T47D (cell line): ENCODE results near the gene ZNF816.
"Not testable (repeated sequence)": the region's sequence is repeated elsewhere in the genome, so short reads cannot be mapped to it uniquely, and the experiment has no call there.

Source experiments
- DNase-seq, 2 experiments: peaks; one replicate each; pipeline versions ENCODE4 v3.0.0 to v3.0.0-alpha.2; 2011 to 2012; ENCODE audit warnings: low read depth in 1 of 2, low spot score in 1 of 2
- JUND ChIP-seq: IDR thresholded peaks from 2 replicates; pipeline ENCODE4 v1.6.1; 2012; ENCODE audit warnings: low read depth
- in situ Hi-C: cut with HindIII; loops from 2 replicates; pipeline ENCODE4 v1.10.0; 2016; ENCODE audit warnings: low sequenced_read_pairs, low pct_unique_long_range_greater_than_20kb

ZNF816 gene

GRCh38 chr19:52948025-52948770 lies 14.5 kb downstream of the ZNF816 start:
- no peak for TF ChIP-seq JUND
- in situ Hi-C loops = no loop called here

GRCh38 chr19:52946322-52947310 lies 16.1 kb downstream of the ZNF816 start:
- no peak for TF ChIP-seq JUND
- in situ Hi-C loops = no loop called here
- peak; percentile 59 to 97 for DNase-seq

More at GRCh38 chr19:52948025-52948770, 14.5 kb downstream of the ZNF816 start:
- no peak for DNase-seq

DNA sequence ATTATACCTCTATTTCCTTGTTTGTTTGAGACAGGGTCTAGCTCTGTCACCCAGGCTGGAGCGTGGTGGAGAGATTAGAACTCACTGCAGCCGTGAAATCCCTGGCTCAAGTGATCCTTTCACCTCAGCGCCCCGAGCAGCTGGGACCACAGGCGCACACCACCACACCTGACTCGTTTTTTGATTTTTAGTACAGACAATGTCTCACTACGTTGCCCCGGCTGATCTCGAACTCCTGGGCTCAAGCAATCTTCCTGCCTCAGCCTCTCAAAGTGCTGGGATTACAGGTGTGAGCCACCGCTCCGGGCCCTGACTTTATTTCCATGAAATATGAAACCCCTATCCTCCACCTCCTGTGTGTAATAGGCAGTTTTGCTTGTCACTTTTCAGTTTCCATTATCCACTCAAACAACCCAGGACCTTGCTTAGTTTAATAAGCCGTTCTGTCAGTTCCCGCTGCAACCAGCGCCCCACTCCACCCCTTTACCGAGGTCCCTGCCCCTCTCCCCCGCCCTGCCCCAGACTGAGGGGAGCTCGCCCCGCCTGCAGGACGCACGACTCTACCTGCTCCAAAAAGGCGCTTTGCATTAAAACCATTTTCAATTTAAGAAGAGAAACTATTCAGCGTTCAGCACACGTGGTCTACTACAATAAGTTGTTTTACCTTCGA lies 16.9 kb downstream of the ZNF816 start:
- in situ Hi-C loops = no loop called here
- DNase-seq = peak in 1 of 2 experiments; percentile 84
- no peak for TF ChIP-seq JUND

DNA sequence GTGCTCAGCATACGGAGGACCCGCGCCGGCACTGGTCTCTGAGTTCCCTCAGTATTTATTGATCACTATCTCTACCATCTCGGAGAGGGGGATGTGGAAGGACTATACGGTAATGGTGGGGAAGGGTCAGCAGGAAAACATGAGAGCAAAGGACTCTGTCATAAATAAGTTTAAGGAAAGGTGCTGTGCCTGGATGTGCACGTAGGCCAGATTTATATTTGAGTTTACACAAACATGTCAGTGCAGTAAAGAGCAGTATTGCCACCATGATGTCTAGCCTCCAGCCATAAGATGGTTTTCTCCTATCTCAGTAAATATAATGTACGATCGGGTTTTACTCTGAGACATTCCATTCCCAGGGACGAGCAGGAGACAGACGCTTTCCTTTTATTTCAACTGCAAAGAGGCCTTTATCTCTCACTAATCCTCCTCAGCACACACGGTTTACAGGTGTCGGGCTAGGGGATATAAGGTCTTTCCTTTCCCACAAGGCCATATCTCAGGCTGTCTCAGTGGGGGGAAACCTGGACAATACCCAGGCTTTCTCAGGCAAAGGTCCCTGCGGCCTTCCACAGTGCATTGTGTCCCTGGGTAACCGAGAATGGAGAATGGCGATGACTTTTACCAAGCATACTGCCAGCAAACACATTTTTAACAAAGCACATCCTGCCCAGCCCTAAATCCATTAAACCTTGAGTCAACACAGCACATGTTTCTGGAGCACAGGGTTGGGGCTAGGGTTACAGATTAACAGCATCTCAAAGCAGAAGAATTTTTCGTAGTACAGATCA lies 17.8 kb downstream of the ZNF816 start:
- in situ Hi-C loops = not testable (repeated sequence)
- DNase-seq = peak in 1 of 2 experiments; percentile 60

- peak in 1 of 2 experiments; percentile 81 for DNase-seq
- no peak for TF ChIP-seq JUND
- in situ Hi-C loops = no loop called here
Measured at GRCh38 chr19:52943884-52944643, 18.6 kb downstream of the ZNF816 start.

GRCh38 chr19:52943134-52943883 lies 19.4 kb downstream of the ZNF816 start:
- in situ Hi-C loops = no loop called here
- no peak for TF ChIP-seq JUND
- peak in 1 of 2 experiments; percentile 19 for DNase-seq

DNA sequence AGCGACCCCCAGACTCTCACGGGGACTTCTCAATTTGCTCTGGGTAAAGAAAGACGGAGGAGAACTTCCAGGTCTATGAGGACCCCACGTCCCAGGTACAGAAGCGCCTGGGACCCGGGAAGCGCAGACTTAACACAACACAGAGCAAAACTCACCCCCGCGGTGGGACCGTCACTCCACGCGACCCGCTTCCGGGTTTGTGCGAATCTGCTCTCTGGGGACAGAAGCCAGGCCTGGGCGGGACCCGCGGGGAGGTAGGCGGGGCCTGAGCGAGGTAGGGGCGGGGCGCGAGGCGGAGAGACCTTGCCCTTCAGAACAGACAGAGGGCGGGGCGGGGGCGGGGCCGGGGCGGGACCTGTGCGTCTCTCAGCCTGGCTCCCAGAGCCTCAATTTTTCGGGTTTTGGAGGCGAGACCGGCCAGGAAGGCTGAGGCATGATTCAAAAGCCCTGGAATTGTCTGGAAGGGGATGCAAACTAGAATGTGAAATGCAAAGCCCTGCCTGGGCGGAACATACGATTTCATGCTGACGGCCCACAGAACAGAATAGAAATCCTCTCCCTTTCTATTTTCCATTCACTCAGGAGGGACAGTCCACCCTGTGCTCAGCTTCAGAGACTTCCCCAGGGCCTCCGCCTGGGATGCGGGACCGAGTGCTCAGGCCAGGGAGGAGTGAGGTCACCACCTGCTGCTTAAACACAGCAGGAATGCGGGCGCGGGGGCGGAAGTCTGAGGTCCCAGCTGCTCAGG lies 20.1 kb downstream of the ZNF816 start:
- TF ChIP-seq JUND = no peak
- peak; percentile 23 to 92 for DNase-seq
- in situ Hi-C loops = no loop called here

GRCh38 chr19:52941941-52942385 lies 20.7 kb downstream of the ZNF816 start:
- in situ Hi-C loops = no loop called here
- peak in 1 of 2 experiments; percentile 34 for DNase-seq
- TF ChIP-seq JUND = no peak

GRCh38 chr19:52941523-52941922 lies 21.2 kb downstream of the ZNF816 start:
- in situ Hi-C loops, DNase-seq: not testable (repeated sequence)

GRCh38 chr19:52940905-52941304 lies 21.8 kb downstream of the ZNF816 start:
- in situ Hi-C loops = not testable (repeated sequence)

More at GRCh38 chr19:52940905-52941304, 21.8 kb downstream of the ZNF816 start:
- not testable (repeated sequence) for DNase-seq
